Brain microvascular endothelial cell (primary cell): ENCODE results near the gene STAG1.

Source experiments
- DNase-seq: peaks from one replicate; pipeline ENCODE4 v3.0.0-alpha.2; 2020
- H3K27ac ChIP-seq: fragments of 250-450 bp; sonication (Bioruptor Pico); 2 replicates; pipeline ENCODE4 v1.5.1; 2020; ENCODE audit warnings: mild to moderate bottlenecking, moderate library complexity
- H3K27me3 ChIP-seq: fragments of 250-450 bp; sonication (Bioruptor Pico); replicated peaks from 2 replicates; pipeline ENCODE4 v1.5.1; 2020; ENCODE audit warnings: mild to moderate bottlenecking
- H3K36me3 ChIP-seq: fragments of 250-450 bp; sonication (Bioruptor Pico); replicated peaks from 2 replicates; pipeline ENCODE4 v1.5.1; 2020; ENCODE audit warnings: mild to moderate bottlenecking
- H3K4me3 ChIP-seq: 2 replicates; pipeline ENCODE4 v1.5.1; 2011; ENCODE audit warnings: low read depth, mild to moderate bottlenecking, control low read depth, low read length, moderate library complexity
- CTCF ChIP-seq: IDR thresholded peaks from 2 replicates; pipeline ENCODE4 v1.5.1; 2011; ENCODE audit warnings: low read depth, mild to moderate bottlenecking, moderate library complexity, low read length, control low read depth, inconsistent platforms; ENCODE audit errors: missing control alignments
- in situ Hi-C: cut with HindIII; loops from 2 replicates; pipeline ENCODE4 v1.10.0; 2017; ENCODE audit warnings: low sequenced_read_pairs, low pct_ligation_motif_present

Gene STAG1

DNA sequence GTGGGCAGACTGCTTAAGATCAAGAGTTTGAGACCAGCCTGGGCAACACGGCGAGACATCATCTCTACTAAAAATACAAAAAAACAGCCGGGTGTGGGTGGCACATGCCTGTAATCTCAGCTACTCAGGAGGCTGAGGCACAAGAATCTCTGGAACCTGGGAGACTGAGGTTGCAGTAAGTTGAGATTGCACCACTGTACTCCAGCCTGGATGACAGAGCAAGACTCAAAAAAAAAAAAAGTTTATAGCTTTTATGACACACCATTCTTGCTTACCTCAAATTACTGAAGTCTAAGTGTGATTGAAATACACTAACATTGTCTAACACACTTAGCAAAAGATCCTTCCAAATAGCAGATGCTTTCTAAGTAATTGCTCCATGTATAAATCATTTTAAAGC lies 207.6 kb downstream of the STAG1 start:
- H3K4me3 ChIP-seq = no peak overlapping the region
- TF ChIP-seq CTCF = no peak
- H3K27me3 ChIP-seq = no peaks in the 10 kb centered on the region
- no peak overlapping the region for H3K27ac ChIP-seq
- no peaks in the 10 kb centered on the region for H3K36me3 ChIP-seq
- in situ Hi-C loops = no loop called here
- DNase-seq = no peak

DNA sequence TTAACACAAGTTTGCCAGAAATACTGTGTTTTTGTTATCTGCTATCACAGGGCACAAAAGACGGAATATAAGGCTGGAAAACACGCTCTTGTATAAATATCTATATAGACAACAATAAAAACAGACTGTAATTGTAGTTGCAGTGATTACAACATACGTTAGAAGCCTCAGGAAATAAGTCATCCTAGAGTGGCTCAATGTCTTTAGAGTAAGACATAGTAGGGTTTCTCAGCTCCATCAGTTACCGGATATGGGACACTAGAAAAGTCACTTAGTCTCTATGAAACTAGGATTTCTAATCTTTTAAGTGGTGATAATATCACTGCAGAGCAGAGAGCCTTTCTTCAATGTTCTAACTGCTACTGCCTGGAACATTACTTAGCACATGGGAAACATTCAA lies 208.8 kb downstream of the STAG1 start:
- H3K27ac ChIP-seq = no peak overlapping the region
- in situ Hi-C loops = no loop called here
- H3K36me3 ChIP-seq = no peaks in the 10 kb centered on the region
- no peaks in the 10 kb centered on the region for H3K27me3 ChIP-seq
- H3K4me3 ChIP-seq = no peak overlapping the region
- no peak for TF ChIP-seq CTCF
- no peak for DNase-seq

DNA sequence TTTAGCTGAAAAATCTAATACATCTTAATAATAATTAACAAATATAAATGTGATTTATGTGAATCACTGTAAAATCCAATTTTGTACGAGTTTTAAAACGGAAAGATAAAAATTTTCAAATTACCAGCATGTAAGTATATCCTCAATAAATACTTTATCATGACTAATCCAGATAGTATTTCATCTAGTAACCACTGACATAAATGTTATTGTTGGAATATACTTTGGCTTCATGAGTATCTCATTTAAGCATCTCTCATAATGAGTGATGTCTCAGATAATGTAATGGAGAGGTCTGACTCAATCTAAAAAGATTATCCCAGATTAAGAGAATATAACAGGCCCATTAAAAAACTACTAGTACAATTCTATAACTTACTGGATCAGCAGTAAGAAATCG lies 216.3 kb downstream of the STAG1 start:
- Histone ChIP-seq H3K36me3 (no peaks in the 10 kb centered on the region), H3K27me3 (no peaks in the 10 kb centered on the region), H3K4me3 (no peak overlapping the region), H3K27ac (no peak overlapping the region)
- in situ Hi-C loops = no loop called here
- DNase-seq = no peak
- TF ChIP-seq CTCF = no peak

DNA sequence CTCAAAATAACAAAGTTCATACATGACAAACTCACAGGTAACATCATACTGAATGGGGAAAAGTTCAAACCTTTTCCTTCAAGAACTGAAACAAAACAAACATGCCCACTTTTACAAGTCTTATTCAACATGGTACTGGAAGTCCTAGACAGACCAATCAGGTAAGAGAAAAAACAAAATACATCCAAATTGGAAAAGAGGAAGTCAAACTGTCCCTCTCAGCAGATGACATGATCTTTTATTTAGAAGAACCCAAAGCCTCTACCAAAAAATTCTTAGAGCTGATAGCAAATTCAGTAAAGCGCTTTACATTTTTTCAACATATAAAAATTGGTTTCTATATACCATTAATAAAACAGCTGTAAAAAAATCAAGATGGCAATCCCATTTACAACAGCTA lies 219.4 kb downstream of the STAG1 start:
- in situ Hi-C loops = no loop called here
- no peak for TF ChIP-seq CTCF
- Histone ChIP-seq H3K36me3 (no peaks in the 10 kb centered on the region), H3K4me3 (no peak overlapping the region), H3K27me3 (no peaks in the 10 kb centered on the region), H3K27ac (no peak overlapping the region)
- no peak for DNase-seq

GRCh38 chr3:136518102-136518501 lies 234.1 kb downstream of the STAG1 start:
- in situ Hi-C loops = no loop called here

More at GRCh38 chr3:136518102-136518501, 234.1 kb downstream of the STAG1 start:
- no peaks in the 10 kb centered on the region for H3K36me3 ChIP-seq
- no peaks in the 10 kb centered on the region for H3K27me3 ChIP-seq
- DNase-seq = no peak
- H3K4me3 ChIP-seq = no peak overlapping the region
- TF ChIP-seq CTCF = no peak
- H3K27ac ChIP-seq = no peak overlapping the region
